MM.1S (cell line): ENCODE results near the gene GLCCI1.

Experiments
- CTCF ChIP-seq: fragments of 300-600 bp; sonication (generic); IDR thresholded peaks from 2 replicates; pipeline ENCODE4 v1.5.1; 2016; ENCODE audit warnings: antibody characterized with exemption, low read length, mixed read lengths
- EZH2 ChIP-seq: fragments of 300-600 bp; sonication (generic); optimal IDR thresholded peaks from 2 replicates; pipeline ENCODE3; 2017; ENCODE audit warnings: low read depth, mild to moderate bottlenecking, antibody characterized with exemption, low read length, mixed read lengths
- EZH2phosphoT487 ChIP-seq: fragments of 300-600 bp; sonication (generic); IDR thresholded peaks from 2 replicates; pipeline ENCODE4 v1.6.1; 2018; ENCODE audit warnings: antibody characterized with exemption, low read length

GRCh38 chr7:7948232-7948631 lies 20.4 kb upstream of the GLCCI1 start:
- TF ChIP-seq CTCF (no peak), EZH2 (no peak), EZH2phosphoT487 (no peak)
